Stimulated activated CD4-positive, alpha-beta T cell treated with anti-CD3 and anti-CD28 coated beads, Interleukin-12 subunit alpha, Interleukin-12 subunit beta, amount 100 ng/mL, for 4 hours (primary cell): ENCODE measurements around the gene ZNF8.
"Not testable (repeated sequence)": the region's sequence is repeated elsewhere in the genome, so short reads cannot be mapped to it uniquely, and the experiment has no call there.

Source experiments
- DNase-seq: peaks from one replicate; pipeline ENCODE4 v3.0.0-alpha.2; 2020

ZNF8 gene

DNA sequence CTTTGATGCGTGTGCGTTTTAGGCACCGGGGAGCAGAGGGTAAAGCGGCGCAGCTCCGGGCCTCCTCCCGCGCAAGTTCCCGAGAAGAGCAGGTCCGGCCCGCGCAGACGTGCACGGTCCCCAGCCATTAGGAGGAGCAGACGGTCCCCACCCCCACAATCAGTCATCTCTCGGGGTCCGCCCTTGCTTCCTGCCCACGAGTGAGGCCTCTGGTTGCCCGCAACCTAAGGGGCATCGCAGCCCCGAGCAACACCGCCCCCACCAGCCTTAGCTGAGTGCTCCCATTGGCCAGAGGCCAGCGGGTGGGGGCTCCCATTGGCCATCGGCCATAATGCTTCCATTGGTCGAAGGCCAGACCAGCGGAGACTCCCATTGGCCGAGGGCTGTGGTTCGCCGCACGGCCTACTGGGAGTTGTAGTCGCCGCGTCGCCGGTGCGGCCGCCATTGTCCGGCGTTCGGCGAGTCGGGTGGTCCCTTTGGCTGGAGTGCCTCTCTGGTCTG, at the start of gene ZNF8:
Gene ZNF8, plus strand, starts transcription at position 415 of the 501 bp plus-strand sequence. CDS start 127 bp downstream, outside the sequence.
- DNase-seq, result peak; percentile 94

DNA sequence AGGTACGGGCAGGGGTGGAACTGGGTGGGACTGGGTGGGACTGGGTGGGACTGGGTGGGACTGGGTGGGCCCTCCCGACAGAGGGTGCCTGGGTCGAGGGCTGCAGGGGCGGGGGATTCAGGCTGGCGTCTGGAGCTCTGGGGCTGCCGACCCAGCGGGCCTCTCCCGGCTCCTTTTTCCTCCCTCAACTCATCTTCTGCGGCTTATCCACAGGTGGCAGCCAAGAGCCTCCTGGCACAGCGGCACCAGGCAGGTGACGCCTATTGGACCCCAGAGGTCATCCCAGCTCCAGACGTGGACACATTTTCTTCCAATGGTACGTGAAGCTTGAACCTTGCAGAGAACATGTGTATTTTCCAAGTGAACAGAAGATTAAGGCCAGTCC, 49.5 kb upstream of the ZNF8 start:
- DNase-seq, result peak; percentile 10

DNA sequence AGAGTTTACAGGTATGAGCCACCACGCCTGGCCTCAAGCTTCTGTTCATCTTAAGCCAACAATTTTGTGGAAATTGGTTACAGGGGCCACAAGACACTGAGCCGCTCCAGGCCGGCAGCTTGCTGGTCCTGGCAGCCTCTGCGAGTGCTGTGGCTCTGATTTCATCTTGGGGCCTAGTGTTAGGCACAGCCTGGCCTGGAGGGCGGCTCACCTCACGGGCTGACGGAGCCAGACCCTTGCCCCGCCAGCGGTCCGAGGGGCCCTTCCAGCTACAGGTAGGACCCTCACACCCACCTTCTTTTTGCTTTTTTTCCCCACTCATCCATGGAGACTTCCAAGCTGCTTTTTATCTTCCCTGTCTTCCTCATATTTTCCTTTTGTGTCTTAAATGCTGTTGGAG, 41.4 kb upstream of the ZNF8 start:
- DNase-seq, result no peak

DNA sequence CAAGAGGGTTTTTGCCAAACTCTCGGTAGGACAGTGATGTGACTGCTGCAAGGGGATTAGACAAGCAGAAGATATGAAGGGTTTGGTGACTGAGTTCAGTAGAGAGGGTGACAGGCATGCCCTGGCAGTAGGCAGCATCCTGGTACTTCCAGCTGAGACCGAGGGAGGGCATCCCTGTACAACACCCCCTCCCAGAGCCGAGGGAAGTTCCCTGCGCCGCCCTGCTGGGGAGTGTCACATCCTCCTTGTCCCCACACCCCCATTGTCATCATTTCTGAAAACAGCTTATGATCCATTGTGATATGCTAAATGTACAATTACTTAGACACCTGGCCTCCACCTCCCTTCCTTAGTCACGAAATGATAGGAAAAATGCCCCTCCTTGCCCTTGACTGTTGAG, 35.4 kb upstream of the ZNF8 start:
- DNase-seq, result no peak

DNA sequence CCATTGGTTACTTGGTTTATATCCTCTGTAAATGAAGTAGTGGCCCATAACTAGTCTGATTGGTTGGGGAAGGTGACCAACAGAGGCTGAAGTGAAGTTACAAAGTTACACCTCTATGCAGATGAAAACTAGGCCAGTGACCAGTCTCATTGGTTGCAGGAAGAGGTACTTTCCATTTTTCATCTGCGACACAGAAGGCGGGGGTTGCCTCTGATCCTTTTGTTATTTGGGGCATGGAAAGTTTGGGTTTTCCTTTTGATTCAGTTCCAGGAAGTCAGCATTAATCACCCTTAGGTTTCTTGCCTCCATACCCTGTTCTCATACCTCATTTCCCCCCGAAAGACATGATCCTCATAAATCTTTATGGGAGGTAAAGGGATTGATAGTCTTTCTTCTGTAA, 29.9 kb upstream of the ZNF8 start:
- no peak for DNase-seq

DNA sequence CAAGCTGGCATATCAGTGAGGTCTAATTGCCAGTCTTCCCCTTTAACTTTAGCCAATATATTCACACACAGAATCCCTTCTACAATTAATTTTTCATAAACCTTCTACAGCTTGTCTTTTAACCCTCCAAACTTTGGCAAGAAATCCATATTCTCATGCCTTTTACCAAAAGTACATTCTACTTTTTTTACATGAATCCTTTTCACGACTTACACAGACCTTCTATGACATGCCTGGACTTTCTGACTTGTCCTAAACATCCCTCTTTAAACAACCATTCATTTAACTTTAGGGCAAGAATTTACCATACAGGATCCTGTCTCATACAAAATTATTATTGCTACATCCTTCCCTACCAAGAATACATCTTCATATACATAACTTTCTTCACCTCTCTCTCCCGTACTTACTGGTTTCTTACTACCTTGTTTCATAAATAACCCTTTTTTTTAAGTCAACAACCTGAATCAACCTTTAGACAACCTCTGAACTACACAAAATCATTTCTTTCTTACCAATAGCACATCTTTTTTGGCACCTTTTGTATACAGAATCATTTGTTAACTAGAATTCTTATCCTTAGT, 26.6 kb upstream of the ZNF8 start:
- DNase-seq, result no peak

DNA sequence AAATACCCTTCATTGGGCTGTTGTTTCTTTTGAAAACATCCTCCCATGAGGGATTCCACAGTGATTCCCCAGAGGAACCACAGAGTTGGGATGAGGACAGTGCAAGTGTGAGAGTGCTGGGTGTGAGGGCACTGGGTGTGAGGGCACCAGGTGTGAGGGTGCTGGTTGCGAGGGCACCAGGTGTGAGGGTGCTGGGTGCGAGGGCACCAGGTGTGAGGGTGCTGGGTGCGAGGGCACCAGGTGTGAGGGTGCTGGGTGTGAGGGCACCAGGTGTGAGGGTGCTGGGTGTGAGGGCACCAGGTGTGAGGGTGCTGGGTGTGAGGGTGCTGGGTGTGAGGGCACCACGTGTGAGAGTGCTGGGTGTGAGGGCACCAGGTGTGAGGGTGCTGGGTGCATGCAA, 20.5 kb upstream of the ZNF8 start:
- not testable (repeated sequence) for DNase-seq

DNA sequence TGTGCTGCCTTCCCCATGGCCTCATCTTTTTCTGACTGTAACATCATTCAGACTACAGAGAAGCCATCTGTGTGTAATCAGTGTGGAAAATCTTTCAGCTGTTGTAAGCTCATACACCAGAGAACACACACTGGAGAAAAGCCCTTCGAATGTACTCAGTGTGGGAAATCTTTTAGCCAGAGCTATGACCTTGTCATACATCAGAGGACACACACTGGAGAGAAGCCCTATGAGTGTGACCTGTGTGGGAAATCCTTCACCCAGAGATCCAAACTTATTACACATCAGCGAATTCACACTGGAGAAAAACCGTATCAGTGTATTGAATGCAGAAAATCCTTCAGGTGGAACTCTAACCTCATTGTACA, 17.2 kb upstream of the ZNF8 start:
- no peak for DNase-seq

DNA sequence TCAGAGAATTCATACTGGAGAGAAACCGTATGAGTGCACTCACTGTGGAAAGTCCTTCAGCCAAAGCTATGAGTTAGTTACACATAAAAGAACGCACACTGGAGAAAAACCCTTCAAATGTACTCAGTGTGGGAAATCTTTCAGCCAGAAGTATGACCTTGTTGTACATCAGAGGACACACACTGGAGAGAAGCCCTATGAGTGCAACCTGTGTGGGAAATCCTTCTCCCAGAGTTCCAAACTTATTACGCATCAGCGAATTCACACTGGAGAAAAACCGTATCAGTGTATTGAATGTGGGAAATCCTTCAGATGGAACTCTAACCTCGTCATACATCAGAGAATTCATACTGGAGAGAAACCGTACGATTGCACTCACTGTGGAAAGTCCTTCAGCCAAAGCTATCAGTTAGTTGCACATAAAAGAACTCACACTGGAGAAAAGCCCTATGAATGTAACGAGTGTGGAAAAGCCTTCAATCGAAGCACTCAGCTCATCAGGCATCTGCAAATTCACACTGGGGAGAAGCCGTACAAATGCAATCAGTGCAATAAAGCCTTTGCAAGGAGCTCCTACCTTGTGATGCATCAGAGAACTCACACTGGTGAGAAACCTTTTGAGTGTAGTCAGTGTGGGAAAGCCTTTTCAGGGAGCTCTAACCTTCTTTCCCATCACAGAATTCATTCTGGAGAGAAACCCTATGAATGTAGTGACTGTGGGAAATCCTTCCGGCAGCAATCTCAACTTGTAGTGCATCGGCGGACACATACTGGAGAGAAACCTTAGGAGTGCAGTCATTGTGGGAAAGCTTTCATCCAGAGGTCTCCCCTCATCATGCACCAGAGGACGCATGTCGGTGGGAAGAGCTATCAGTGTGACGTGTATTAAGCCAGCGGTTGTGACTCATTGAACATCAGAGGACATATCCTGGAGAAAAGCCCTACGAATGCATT, 16.5 kb upstream of the ZNF8 start:
- DNase-seq, result no peak

DNA sequence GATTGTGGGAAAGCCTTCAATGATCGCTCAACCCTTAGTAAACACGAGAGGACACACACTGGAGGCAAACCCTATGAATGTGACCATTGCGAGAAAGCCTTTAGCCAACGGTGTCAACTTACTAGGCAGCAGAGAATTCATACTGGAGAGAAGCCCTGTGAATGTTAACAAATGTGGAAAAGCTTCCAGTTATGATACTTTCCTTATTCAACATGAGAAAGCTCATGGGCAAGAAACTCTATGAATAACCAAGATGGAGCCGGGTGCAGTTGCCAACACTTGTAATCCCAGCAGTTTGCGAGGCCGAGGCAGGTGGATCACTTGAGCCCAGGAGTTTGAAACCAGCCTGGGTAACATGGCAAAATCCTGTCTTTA, 15.8 kb upstream of the ZNF8 start:
- DNase-seq, result no peak

DNA sequence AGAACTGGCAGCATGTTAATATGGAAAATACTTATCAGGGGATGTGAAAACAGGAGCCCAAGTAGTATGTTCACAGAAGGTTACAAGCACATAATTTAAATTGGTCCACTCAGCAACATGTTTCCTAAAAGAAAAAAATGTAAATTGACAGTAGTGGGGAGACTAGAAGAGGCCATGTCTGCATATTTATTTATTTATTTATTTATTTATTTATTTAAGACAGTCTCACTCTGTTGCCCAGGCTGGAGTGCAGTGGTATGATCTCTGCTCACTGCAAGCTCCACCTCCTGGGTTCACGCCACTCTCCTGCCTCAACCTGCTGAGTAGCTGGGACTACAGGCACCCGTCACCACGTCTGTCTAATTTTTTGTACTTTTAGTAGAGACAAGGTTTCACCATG, 13.7 kb upstream of the ZNF8 start:
- no peak for DNase-seq

DNA sequence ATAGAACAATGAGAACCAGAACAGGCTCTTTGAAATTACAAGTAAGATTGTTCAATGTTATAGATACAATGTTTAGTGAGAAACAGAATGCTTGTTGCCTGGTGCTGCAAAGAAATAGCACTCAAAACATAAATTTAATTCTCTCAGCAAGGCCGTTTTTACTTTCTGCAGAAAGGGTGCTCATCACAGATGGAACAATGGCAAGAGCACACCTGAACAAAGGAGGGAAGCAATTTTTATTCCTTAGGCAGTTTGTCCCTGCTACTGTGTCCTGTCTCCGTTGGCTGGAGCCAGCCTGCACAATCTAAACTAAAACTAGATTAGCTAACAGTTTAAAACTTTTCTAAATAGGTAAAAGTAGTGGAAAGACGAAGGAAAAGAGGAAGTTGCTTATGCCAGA, 10.4 kb upstream of the ZNF8 start:
- DNase-seq, result no peak

DNA sequence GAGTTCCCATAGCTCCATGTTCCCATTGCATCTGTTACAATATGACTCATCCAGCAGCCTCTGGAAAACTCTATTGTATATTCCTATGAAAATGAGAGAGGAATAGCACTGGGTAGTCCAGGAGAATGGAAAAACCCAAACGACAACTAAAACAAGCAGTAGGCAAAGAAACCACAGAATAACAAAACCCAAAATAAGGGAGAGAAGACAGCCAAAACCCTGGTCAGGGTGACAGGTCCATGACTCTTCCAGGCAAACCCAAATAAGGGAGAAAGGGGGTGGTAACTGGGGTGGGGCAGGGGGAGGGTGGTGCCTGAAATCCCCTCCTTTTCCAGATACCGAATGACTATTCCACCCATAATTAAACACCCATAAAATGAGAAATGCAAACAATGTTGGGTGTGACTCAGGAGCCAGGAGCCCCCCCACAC, 4.0 kb upstream of the ZNF8 start:
- no peak for DNase-seq

DNA sequence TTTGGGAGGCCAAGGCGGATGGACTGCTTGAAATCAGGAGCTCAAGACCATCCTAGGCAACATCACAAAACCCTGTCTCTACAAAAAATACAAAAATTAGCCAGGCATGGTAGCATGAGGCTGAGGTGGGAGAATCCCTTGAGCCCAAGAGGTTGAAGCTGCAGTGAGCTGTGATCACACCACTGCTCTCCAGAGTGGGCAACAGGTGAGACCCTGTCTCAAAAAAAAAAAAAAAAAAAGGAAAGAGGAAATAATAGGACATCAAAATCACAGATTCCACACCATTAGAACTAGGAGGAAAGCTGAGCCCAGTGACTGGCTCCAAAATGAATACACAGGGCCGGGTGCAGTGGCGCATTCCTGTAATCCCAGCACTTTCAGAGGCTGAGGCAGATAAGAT, 3.2 kb upstream of the ZNF8 start:
- DNase-seq, result no peak

DNA sequence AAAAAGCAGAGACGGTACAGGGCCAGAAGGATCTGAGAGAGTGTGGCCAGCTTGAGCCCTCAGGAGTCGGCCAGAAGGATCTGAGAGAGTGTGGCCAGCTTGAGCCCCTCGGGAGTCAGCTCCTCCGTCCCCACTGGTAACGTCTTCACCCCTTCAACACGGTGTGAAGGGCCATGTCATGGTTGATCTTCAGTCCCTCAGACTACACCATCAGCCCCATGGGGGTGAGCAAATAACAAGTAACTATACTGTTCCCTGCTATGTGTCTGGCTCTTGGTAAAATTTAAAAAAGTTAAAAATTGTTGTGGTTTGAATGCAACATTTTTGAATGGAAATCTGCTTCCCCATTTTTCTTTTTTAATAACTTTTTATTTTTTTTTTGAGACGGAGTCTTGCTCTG, 1.6 kb upstream of the ZNF8 start:
- DNase-seq, result no peak

DNA sequence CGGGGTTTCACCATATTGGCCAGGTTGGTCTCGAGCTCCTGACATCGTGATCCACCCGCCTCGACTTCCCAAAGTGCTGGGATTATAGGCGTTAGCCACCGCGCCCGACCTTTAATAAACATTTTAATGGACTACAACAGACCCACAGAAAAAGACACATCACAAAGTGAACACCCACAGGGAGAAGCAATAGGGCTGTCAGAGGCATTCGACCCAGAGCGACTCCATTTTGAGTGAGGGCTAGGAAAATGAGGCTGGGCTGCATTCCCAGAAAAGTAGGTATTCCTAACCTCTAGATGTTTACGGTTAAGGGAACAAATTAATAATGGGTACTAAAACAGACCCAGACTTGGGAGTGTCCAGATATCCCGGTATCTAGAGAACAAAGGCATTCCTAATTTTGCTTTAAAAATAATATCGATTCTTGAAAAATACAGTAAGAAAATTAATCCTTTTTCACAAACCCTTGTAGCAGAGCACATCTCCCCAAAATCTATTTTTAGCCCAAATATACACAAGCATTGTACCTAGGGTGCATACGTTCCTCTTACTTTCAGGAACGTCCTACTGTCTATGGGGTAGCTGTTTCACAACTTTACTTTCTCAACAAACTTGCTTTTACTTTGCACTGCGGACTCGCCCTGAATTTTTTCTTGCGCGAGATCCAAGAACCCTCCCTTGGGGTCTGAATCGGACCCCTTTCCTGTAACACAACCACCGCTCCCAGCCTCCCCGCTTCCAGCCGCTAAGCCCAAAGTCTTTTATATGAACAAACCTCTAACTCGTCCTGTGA, 811 bp upstream of the ZNF8 start:
- no peak for DNase-seq

DNA sequence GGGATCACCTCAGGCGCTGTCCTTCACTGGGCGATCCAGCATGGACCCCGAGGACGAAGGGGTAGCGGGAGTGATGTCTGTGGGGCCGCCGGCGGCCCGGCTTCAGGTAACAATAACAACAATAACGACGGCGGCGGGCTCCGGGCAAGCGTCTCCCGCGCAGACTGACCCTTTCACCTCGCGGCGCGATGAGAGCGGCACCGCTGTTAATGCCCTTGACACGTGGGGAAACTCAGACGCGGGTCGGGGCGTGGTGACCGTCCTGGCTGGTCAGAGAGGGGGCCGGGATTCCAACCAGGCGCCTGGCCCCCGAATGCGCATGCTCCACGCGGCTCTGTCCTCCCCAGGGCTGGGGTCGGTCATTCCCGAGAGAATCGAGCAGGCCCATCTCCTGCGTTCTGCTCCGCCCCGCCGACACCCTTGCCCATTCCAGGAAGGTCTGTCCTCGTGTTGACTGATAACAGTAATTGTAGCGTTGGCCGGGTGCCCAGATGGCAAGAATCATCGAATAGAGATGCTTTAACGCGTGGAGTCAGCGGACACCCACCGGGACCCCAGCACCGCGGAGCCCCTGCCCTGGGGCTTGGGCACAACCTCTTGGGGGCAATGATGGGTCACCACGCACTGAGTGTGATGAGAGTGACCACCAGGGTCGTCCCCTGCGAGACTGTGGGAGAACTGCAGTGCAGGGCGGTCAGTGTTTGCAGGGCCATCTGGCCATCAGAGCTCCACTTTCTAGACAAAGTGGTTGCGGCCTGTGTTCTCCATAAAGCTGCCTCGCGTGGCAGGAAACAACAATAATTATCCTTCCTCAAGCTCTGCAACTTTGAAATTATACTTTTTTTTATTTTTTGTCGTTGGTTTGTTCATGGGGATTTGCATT, 528 bp downstream of the ZNF8 start:
- DNase-seq, result peak; percentile 32

DNA sequence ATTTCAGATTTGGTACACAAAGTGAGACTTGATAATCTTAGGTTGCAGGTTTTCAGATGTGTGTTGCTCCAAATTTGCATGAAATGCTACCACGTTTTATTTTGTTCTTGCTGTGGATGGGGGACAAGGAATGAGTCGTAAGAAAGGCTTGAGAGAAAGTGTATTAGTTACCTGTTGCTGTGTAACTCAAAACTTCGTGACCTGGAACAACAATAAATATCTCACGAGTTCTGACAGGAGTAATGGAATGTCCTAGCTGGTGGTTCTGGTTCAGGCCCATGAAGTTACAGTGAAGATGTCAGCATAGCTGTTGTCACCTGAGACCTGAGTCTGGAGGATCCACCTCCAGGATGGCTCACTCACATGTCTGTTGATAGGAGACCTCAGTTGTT, 1.2 kb downstream of the ZNF8 start:
- DNase-seq, result no peak

DNA sequence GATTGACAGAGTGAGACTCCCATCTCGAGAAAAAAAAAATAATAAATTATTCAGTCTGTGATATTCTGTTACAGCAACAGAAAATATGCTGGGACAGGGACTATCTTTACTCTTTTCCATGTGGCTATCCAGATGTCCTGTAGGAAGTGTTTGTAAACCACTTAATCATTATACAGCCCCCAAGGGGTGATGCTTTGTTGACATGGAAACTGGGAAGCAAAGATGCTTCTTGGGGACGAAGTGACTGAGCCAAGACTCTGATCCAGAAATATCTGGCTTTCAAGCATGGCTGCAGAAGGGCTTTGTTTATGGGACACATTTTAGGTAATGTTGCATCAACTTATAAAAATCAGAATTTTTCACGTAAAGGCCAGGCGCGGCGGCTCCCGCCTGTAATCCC, 5.4 kb downstream of the ZNF8 start:
- DNase-seq, result no peak

DNA sequence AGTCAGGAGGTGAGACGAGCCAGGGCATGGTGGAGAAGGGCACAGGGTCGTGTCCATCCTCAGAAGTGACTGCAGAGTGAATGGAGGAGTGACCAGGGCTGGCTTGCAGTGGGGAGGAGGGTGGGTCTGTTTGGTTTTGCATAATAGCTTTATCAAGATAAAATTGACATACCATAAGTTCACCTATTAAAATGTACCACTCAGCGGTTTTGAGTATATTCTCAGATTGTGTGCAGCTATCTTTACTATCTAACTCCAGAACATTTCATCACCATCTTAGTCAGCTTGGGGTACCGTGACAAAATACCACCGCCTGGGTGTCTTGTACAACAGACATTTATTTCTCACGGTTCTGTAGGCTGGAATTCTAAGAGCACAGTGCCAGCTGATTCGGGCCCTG, 13.2 kb downstream of the ZNF8 start:
- DNase-seq, result no peak

DNA sequence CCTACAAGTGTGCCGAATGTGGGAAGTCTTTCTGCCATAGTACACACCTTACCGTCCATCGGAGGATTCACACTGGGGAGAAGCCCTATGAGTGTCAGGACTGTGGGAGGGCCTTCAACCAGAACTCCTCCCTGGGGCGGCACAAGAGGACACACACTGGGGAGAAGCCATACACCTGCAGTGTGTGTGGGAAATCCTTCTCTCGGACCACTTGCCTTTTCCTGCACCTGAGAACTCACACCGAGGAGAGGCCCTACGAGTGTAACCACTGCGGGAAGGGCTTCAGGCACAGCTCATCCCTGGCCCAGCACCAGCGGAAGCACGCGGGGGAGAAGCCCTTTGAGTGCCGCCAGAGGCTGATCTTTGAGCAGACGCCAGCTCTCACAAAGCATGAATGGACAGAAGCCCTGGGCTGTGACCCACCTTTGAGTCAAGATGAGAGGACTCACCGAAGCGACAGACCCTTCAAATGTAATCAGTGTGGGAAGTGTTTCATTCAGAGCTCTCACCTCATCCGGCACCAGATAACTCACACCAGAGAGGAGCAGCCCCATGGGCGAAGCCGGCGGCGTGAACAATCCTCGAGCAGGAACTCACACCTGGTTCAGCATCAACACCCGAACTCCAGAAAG, 16.1 kb downstream of the ZNF8 start:
- no peak for DNase-seq

DNA sequence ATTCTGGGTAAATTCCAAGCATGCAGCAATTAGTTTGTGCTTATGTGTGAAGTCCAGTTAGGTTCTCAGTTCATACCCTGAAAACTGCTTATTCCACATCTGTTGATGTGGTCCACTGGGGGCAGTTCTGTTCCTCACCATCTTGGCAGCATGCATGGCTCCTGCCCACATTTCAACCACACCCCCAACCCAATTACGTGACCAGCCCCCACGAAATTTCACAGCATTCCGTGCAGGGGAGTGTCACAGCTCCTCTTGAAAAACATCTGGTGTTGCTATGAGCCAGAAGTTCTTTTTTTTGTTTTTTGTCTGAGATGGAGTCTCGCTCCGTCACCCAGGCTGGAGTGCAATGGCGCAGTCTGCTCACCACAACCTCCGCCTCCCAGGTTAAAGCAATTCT, 17.3 kb downstream of the ZNF8 start:
- no peak for DNase-seq
